Stimulated activated CD4-positive, alpha-beta T cell treated with anti-CD3 and anti-CD28 coated beads, Interleukin-15, amount 100 ng/mL, for 1 hour (primary cell): ENCODE results near the gene RPTOR.
"Not testable (repeated sequence)": the region's sequence is repeated elsewhere in the genome, so short reads cannot be mapped to it uniquely, and the experiment has no call there.

Experiments used
- DNase-seq, 2 donors: peaks; one replicate each; pipeline ENCODE4 v3.0.0-alpha.2; 2020; ENCODE audit warnings: low read depth in 1 of 2, low spot score in 1 of 2

RPTOR gene

DNA sequence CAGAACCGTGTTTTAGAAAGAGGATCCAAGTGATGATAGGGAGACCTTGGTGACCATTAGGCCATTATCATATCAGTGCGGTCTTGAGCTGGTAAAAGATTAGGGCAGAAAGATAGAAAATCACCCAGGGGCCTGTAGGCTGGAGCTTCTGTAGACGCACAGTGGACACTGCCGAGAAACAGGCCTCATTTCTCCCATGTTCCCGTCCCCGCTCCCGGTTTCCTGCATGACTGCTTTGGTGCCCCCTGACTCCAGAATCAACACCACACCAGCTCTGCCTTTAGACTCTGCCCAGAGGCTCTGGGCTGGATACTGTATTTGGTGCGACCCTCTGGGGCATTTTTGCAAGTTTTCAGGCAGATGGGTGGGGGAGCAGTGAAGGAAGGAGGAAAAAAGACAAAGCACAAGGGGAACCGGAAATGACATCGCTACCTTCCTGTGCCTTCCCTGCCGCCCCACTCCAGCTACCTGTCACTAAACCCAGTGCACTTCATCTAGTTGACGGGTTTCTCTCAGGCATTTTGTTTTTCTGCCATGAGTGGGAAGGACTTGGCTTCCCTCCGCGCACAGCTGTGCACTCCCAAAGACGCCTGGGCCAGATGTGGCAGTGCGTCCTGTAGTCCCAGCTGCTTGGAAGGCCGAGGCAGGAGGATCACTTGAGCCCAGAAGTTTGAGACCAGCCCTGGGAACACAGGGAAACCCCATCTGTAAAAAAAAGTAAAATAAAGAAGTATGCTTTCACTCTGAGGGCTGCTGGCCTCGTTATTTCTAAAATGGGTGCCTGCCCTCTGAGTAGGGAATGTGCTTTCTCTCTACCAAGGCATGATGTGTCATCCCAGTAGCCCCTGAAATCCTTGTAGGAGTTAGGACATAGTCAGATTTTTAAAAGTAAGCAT is 214.1 kb downstream of the RPTOR start:
- DNase-seq = no peak

DNA sequence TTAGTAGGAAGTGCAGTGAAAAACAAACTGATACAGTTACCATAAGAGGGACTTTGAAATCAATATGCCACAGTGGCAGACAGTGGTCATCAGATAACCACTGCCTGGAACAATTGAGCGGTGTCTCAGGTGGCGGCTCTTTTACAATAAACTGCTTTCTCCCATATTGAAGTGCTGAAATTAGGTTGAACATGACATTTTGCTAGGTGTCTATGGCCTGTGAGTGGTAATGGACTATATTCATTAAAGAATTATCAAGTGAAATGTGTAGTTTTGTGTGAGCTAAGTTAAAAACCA is 214.7 kb downstream of the RPTOR start:
- DNase-seq = no peak

- DNase-seq = no peak
Measured at GRCh38 chr17:80760511-80760911, 215.9 kb downstream of the RPTOR start.

- peak; percentile 57 to 60 for DNase-seq
Measured at GRCh38 chr17:80761110-80761871, 216.7 kb downstream of the RPTOR start.

GRCh38 chr17:80762076-80762475 is 217.4 kb downstream of the RPTOR start:
- no peak for DNase-seq

DNA sequence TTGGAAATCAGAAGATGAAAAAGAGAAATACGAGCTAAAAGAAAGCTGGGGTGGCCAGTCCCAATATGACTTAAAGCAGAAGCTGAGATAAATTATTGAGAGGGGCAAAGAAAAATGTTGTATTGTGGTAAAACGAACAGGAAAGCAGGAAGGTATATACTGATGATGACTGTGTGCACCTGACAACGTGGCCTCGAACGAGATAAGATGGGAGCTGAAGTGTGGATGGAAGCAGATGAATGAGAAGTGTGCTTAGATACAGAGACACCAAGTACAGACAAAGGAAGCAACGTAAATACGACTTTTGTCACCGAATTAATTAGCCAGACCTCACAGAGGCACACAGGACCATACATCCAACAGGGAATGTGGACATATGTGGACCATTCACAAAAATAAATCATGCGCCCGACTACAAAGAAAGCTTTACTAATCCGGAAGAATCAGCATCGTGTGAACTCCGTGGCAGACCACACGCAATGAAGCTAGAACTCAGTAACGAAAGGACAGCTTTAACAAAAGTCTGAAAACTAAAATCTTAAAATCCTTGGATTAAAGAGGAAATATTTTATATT is 218.7 kb downstream of the RPTOR start:
- no peak for DNase-seq

DNA sequence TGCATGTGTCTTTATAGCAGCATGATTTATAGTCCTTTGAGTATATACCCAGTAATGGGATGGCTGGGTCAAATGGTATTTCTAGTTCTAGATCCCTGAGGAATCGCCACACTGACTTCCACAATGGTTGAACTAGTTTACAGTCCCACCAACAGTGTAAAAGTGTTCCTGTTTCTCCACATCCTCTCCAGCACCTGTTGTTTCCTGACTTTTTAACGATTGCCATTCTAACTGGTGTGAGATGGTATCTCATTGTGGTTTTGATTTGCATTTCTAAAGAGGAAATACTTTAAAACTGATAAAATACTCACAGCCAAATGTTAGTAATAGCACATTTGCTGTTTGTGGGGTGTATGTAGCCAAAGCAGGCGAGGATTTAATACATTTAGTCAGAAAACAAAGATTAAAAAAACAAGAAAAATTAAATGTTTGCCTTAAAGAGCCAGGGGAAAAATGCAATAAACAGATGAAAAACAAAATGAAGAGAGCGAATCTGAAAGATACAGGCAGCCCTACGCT is 220.0 kb downstream of the RPTOR start:
- not testable (repeated sequence) for DNase-seq

GRCh38 chr17:80765241-80765961 is 220.8 kb downstream of the RPTOR start:
- no peak for DNase-seq

- no peak for DNase-seq
Measured at GRCh38 chr17:80766290-80766855, 221.7 kb downstream of the RPTOR start.

- no peak for DNase-seq
Measured at GRCh38 chr17:80768389-80768788, 223.8 kb downstream of the RPTOR start.

DNA sequence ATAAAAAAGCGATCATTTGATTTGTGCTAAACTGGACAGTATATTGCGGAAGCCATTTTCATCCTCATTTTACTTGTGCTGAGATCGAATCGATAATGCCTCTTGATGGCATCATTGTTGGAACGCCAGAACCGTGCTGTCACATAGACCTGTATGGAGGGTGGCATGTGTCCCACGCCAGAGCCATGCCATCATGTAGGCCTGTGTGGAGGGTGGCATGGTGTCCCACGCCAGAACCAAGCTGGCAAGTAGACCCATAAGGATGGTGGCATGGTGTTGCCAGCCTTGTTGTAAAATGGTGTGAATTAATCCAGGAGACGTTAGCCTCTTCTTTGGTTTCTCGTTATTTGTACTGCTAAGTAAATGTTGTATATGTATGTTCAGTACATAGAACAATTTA is 224.3 kb downstream of the RPTOR start:
- no peak for DNase-seq

DNA sequence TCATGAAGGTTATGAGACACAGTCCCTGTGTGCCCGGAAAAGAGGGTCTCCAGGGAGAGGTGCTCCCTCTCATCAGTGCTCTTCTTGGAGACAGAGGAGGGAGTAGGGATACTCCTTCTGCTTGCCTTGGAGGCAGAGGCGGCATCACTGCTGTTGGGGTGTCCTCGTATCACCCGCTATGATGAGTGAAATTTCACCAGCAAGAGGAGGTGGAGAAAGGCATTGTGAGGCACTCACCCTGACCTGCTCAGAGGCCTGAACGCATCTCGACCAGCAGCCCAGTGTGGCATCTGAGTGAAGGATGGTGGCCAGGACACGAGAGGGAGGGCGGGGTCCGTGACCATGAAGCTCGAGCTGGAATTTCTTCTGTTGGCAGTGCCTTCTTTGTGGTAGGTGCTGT is 224.9 kb downstream of the RPTOR start:
- no peak for DNase-seq

DNA sequence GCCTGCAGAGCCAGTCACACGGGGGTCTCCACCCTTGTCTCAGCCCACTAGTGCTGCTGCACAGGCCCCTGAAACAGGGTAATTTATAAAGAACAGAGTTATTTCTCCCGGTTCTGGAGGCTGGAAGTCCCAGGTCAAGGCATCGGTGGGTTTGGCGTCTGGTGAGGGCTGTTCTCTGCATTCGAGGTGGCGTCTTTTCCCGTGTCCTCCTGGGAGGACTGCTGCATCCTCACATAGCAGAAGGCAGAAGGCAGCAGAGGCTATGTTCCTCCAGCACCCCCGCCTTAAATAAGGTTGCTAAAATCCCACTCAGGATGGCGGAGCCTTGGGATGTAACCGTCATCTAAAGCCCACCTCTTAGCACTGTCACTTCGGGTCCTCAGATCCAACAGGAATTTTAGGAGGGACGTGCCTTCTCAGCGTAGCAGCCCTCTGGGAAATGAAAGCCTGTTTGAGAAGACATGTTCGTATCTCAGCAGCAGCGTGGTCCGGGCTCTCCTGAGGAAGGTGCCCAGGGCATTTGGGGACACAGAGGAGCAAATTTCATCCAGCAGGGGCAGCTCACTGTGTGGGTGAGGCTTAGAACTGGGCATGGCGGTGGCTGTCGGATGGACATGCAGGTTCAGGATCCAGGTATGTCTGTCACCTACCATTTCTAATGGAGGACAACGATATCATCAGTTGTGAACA is 225.4 kb downstream of the RPTOR start:
- DNase-seq = no peak

DNA sequence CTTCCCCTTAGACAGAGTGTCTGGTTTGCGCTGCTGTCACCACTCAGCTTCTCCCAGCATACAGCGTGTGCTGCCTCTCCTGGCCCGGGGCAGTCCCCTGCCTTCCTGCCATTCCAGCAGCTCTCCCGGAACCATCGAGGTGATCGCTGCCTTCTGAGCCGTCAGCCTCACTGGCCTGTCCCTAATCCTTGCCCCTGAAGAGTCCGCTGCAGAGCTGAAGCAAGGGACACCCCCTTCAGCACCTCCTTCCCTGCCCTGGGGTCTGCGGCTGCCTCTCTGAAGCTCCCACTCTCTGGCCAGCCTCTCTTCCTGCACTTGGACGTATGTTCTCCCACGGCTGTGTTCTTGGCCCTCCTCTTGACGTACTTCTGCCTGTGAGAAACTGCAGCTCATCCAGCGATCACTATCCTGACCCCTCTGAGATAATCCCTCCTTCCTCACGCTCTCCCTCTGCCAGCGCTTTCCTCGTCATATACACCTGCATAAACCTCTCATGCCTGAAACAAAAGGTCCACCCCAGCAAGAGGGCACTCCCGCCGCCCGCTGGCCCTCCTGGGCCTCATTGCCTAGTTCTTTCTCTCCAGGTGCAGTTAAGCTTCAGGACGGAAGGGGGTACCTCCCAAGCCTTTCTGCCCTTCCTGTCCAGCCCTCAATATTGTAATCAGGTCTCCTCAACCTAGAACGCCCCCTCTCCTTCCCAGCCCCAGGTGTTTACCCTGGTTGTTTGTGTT is 226.4 kb downstream of the RPTOR start:
- no peak for DNase-seq

GRCh38 chr17:80771612-80772005 is 227.0 kb downstream of the RPTOR start:
- no peak for DNase-seq

DNA sequence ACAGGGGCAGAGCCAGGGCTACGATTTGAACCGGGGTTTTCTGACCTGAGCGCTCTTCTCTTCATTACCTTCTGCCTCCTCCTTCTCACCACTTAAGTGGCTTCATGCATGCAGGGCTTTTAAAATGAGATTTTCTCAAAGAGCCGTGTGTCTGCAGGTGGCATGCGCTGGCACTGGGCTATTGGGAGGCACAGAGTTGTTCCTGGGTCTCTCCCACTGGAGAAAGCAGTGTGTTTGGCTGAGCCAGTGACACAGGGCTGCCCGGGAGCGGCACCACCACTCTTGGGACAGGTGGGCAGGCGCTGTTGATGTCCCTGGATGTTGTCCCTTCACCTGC is 228.2 kb downstream of the RPTOR start:
- DNase-seq = no peak

DNA sequence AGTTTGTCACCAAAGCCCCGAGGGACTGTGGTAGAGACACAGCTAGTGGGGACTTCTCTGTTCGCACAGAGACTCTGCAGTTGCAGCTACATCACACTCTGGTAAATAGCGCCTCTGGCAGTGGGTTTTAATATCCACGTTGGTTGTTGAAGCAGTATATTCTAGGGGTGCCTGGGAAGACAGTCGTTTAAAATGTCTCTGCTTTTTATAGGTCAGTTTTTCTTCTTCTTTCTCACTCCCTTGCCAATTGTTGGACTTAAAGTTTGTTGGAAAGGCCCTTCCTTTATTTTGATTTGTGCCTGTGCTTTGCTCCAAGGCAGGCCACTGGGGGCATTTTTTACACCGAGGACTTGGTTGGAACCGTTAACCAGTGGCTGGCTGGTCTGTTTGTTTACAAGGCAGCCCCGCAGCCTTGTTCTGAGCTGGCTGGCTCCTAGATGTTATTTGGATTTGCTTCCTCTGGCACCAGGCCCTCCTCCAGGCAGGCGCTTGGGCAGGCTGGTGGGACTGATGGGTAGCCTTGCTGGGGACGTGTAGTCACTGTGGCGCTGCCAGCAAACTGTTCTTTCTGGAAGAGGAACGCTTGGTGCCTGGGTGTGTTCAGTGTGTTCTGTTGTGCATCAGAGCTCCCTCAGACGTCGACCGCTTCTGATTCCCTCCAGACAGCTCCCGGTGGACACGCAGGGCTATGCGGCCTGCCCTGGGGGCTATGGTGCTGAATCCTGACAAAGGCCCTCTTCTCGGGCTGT is 228.8 kb downstream of the RPTOR start:
- no peak for DNase-seq

GRCh38 chr17:80774146-80774545 is 229.5 kb downstream of the RPTOR start:
- no peak for DNase-seq

DNA sequence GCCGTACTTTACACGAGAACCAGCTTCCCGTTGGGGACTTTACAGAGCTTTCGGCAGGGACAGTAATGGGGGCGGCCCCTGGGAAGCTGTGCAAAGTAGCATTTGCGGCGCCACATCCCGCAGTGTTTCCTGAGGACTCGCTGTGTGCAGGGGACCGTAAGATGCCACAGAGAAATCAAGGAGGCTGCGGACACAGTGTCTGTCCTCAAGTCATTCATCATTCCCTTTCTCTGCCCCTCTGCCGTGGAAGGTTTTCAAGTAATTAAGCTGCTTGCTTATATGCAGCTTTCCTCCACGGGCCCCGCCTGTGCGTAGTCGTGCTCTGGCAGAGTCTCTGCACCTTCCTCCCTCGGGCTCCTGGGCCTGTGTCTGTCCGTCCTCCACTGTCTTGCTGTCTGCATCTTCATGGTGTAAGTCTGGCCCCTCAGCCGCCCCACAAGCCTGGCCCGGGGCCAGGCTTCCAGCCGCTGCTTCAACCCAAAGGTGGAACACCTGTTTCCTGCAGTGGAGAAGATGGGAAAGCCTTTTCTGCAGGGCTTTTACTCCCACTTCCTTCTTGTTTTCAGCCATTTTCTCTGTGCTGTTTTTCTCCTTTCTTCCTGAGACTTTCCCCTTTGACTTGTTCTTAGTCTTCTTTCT is 230.1 kb downstream of the RPTOR start:
- no peak for DNase-seq
